Type B pancreatic cell (in vitro differentiated cells): ENCODE data around the gene IFNA8. TPM values are rescaled to one million over a fixed set of nuclear protein-coding genes. Genes with fewer than 3 reads are reported as not detected.
"Not testable (repeated sequence)": the region's sequence is repeated elsewhere in the genome, so short reads cannot be mapped to it uniquely, and the experiment has no call there.

Experiments used
- DNase-seq: peaks from one replicate; pipeline ENCODE4 v3.0.0; 2021; ENCODE audit warnings: mixed read lengths; ENCODE audit not compliant: unreplicated experiment; ENCODE audit errors: extremely low spot score
- H3K27ac Mint-ChIP-seq: 2 replicates; pipeline ENCODE4 v1.8.0; 2021; ENCODE audit warnings: mild to moderate bottlenecking, mixed read lengths
- H3K27me3 Mint-ChIP-seq: 2 replicates; pipeline ENCODE4 v1.8.0; 2021; ENCODE audit warnings: mixed read lengths
- H3K36me3 Mint-ChIP-seq: 2 replicates; pipeline ENCODE4 v1.8.0; 2021; ENCODE audit warnings: mixed read lengths
- H3K4me1 Mint-ChIP-seq: one replicate; pipeline ENCODE4 v1.8.0; 2021; ENCODE audit warnings: mixed read lengths; ENCODE audit not compliant: unreplicated experiment
- H3K4me3 Mint-ChIP-seq: 2 replicates; pipeline ENCODE4 v1.8.0; 2021; ENCODE audit warnings: mild to moderate bottlenecking, mixed read lengths
- H3K9me3 Mint-ChIP-seq: 2 replicates; pipeline ENCODE4 v1.8.0; 2021; ENCODE audit warnings: mixed read lengths
- CTCF ChIP-seq: fragments of 200-600 bp; sonication (generic); conservative IDR thresholded peaks from 2 replicates; pipeline ENCODE4 v1.5.0; 2021; ENCODE audit warnings: antibody characterized with exemption, mild to moderate bottlenecking
- total RNA-seq: library from RNA; stranded (reverse); gene quantifications from 2 replicates; pipeline ENCODE4 v1.2.1, GENCODE V29; 2021; ENCODE audit warnings: low replicate concordance

IFNA8 gene
- total RNA-seq, 1 donor from 2014 or later: not detected

GRCh38 chr9:21432672-21433425, 23.9 kb downstream of the IFNA8 start:
- Mint-ChIP-seq H3K27me3 (peaks cover 5% of the 10 kb centered on the region), H3K4me3 (no peak overlapping the region), H3K4me1 (peaks cover 4% of the 10 kb centered on the region), H3K9me3 (no peaks in the 10 kb centered on the region), H3K36me3 (no peaks in the 10 kb centered on the region), H3K27ac (no peak overlapping the region)
- TF ChIP-seq CTCF: no peak
- DNase-seq: no peak

GRCh38 chr9:21434202-21435014, 25.5 kb downstream of the IFNA8 start:
- H3K27me3 Mint-ChIP-seq: peaks cover 5% of the 10 kb centered on the region
- H3K9me3 Mint-ChIP-seq: no peaks in the 10 kb centered on the region
- no peak overlapping the region for H3K4me3 Mint-ChIP-seq
- H3K27ac Mint-ChIP-seq: no peak overlapping the region
- TF ChIP-seq CTCF: peak; percentile 73
- peaks cover 4% of the 10 kb centered on the region for H3K4me1 Mint-ChIP-seq
- H3K36me3 Mint-ChIP-seq: no peaks in the 10 kb centered on the region
- no peak for DNase-seq

GRCh38 chr9:21435015-21435383, 26.1 kb downstream of the IFNA8 start:
- DNase-seq, H3K27me3 Mint-ChIP-seq, H3K4me3 Mint-ChIP-seq, H3K27ac Mint-ChIP-seq, H3K9me3 Mint-ChIP-seq, H3K4me1 Mint-ChIP-seq, H3K36me3 Mint-ChIP-seq: not testable (repeated sequence)

- DNase-seq: no peak
- no peak for TF ChIP-seq CTCF
- Mint-ChIP-seq H3K9me3 (no peaks in the 10 kb centered on the region), H3K27ac (no peak within 1 kb of the TSS), H3K4me1 (no peaks in the 10 kb centered on the region), H3K36me3 (no peaks in the 10 kb centered on the region), H3K4me3 (no peak within 1 kb of the TSS), H3K27me3 (no peaks in the 10 kb centered on the region)
These were observed 31.2 kb downstream of the IFNA8 start, which contains the start of gene IFNA1 for GRCh38 chr9:21440139-21440538. Gene IFNA1 (plus strand): TSS chr9:21440439. CDS start chr9:21440508, 69 bp downstream.

- Mint-ChIP-seq H3K9me3 (no peaks in the 10 kb centered on the region), H3K4me3 (no peak overlapping the region), H3K4me1 (no peaks in the 10 kb centered on the region), H3K27ac (no peak overlapping the region), H3K36me3 (no peaks in the 10 kb centered on the region), H3K27me3 (no peaks in the 10 kb centered on the region)
- no peak for TF ChIP-seq CTCF
- DNase-seq: no peak
These were observed 35.1 kb downstream of the IFNA8 start for GRCh38 chr9:21443849-21444625.

GRCh38 chr9:21449312-21449711, 40.4 kb downstream of the IFNA8 start:
- not testable (repeated sequence) for H3K36me3 Mint-ChIP-seq, DNase-seq, H3K4me3 Mint-ChIP-seq, H3K9me3 Mint-ChIP-seq, H3K27me3 Mint-ChIP-seq, H3K27ac Mint-ChIP-seq, H3K4me1 Mint-ChIP-seq
